Large intestine (tissue), 12 donors: ENCODE results near the gene CEP20. TPM values are rescaled to one million over a fixed set of nuclear protein-coding genes. Genes with fewer than 3 reads are reported as not detected.
A peak's percentile ranks its signal among the peaks of the same experiment; 100 is the strongest.
"Not testable (repeated sequence)": the region's sequence is repeated elsewhere in the genome, so short reads cannot be mapped to it uniquely, and the experiment has no call there.

Experiments
- DNase-seq, 2 donors: peaks; one replicate each; pipeline versions ENCODE4 v3.0.0 to v3.0.0-alpha.2; 2013
- H3K27ac ChIP-seq: one replicate; pipeline ENCODE4 v1.5.1; 2013; ENCODE audit warnings: low read length
- H3K27me3 ChIP-seq: 2 replicates; pipeline ENCODE4 v1.6.1; 2013; ENCODE audit warnings: low read length; ENCODE audit not compliant: control insufficient read depth, insufficient read depth
- H3K36me3 ChIP-seq: 2 replicates; pipeline ENCODE4 v1.6.1; 2013; ENCODE audit warnings: low read length; ENCODE audit not compliant: control insufficient read depth, insufficient read depth
- H3K4me1 ChIP-seq: one replicate; pipeline ENCODE4 v1.6.1; 2013; ENCODE audit warnings: low read length; ENCODE audit not compliant: control insufficient read depth, insufficient read depth
- H3K4me3 ChIP-seq: one replicate; pipeline ENCODE4 v1.5.1; 2013; ENCODE audit warnings: low read length
- H3K9me3 ChIP-seq: one replicate; pipeline ENCODE4 v1.6.1; 2013; ENCODE audit warnings: mild to moderate bottlenecking, low read depth, low read length, moderate library complexity; ENCODE audit not compliant: control insufficient read depth
- WGBS: methylation state at CpG from one replicate; pipeline ENCODE4 v1.1.5; 2013; ENCODE audit warnings: low lambda C conversion rate; ENCODE audit not compliant: insufficient coverage; 5-methylcytosine and 5-hydroxymethylcytosine counted together
- long read RNA-seq, 11 donors: transcript quantifications; one replicate each; lab custom pipeline, GENCODE V29; 2026
- polyA plus RNA-seq: library from polyadenylated mRNA; unstranded; fragments of 120-200 nt; gene quantifications from one replicate; pipeline ENCODE4 v1.2.1, GENCODE V29; 2013

Gene CEP20, protein sequence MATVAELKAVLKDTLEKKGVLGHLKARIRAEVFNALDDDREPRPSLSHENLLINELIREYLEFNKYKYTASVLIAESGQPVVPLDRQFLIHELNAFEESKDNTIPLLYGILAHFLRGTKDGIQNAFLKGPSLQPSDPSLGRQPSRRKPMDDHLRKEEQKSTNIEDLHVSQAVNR
- polyA plus RNA-seq, result 26.7 TPM
- long read RNA-seq, donor 1, partial matches to known transcripts, result 0 of 4 reads
- long read RNA-seq, donor 1, other reads (novel, unspliced or antisense), result 0 of 4 reads
- long read RNA-seq, donor 2, transcript FOPNL-201 (5 exons, 2,275 nt), result major isoform, 12 of 14 reads
- long read RNA-seq, donor 2, partial matches to known transcripts, result 0 of 14 reads
- long read RNA-seq, donor 2, other reads (novel, unspliced or antisense), result 0 of 14 reads
- long read RNA-seq, donor 3, result 0 reads
- long read RNA-seq, donor 4, partial matches to known transcripts, result 0 of 1 reads
- long read RNA-seq, donor 4, other reads (novel, unspliced or antisense), result 0 of 1 reads
- long read RNA-seq, donor 5, transcript FOPNL-201 (5 exons, 2,275 nt), result major isoform, 7 of 8 reads
- long read RNA-seq, donor 5, partial matches to known transcripts, result 0 of 8 reads
- long read RNA-seq, donor 5, other reads (novel, unspliced or antisense), result 0 of 8 reads
- long read RNA-seq, donor 6, transcript FOPNL-201 (5 exons, 2,275 nt), result major isoform, 12 of 28 reads
- long read RNA-seq, donor 6, partial matches to known transcripts, result 15 of 28 reads
- long read RNA-seq, donor 6, other reads (novel, unspliced or antisense), result 0 of 28 reads
- long read RNA-seq, donor 7, transcript FOPNL-201 (5 exons, 2,275 nt), result major isoform, 5 of 5 reads
- long read RNA-seq, donor 7, partial matches to known transcripts, result 0 of 5 reads
- long read RNA-seq, donor 7, other reads (novel, unspliced or antisense), result 0 of 5 reads
- long read RNA-seq, donor 8, transcript FOPNL-201 (5 exons, 2,275 nt), result major isoform, 15 of 19 reads
- long read RNA-seq, donor 8, partial matches to known transcripts, result 0 of 19 reads
- long read RNA-seq, donor 8, other reads (novel, unspliced or antisense), result 0 of 19 reads
- long read RNA-seq, donor 9, transcript FOPNL-201 (5 exons, 2,275 nt), result major isoform, 19 of 23 reads
- long read RNA-seq, donor 9, partial matches to known transcripts, result 0 of 23 reads
- long read RNA-seq, donor 9, other reads (novel, unspliced or antisense), result 0 of 23 reads
- long read RNA-seq, donor 10, transcript FOPNL-201 (5 exons, 2,275 nt), result major isoform, 12 of 14 reads
- long read RNA-seq, donor 10, partial matches to known transcripts, result 0 of 14 reads
- long read RNA-seq, donor 10, other reads (novel, unspliced or antisense), result 0 of 14 reads
- long read RNA-seq, donor 11, transcript FOPNL-201 (5 exons, 2,275 nt), result major isoform, 10 of 13 reads
- long read RNA-seq, donor 11, partial matches to known transcripts, result 0 of 13 reads
- long read RNA-seq, donor 11, other reads (novel, unspliced or antisense), result 0 of 13 reads

DNA sequence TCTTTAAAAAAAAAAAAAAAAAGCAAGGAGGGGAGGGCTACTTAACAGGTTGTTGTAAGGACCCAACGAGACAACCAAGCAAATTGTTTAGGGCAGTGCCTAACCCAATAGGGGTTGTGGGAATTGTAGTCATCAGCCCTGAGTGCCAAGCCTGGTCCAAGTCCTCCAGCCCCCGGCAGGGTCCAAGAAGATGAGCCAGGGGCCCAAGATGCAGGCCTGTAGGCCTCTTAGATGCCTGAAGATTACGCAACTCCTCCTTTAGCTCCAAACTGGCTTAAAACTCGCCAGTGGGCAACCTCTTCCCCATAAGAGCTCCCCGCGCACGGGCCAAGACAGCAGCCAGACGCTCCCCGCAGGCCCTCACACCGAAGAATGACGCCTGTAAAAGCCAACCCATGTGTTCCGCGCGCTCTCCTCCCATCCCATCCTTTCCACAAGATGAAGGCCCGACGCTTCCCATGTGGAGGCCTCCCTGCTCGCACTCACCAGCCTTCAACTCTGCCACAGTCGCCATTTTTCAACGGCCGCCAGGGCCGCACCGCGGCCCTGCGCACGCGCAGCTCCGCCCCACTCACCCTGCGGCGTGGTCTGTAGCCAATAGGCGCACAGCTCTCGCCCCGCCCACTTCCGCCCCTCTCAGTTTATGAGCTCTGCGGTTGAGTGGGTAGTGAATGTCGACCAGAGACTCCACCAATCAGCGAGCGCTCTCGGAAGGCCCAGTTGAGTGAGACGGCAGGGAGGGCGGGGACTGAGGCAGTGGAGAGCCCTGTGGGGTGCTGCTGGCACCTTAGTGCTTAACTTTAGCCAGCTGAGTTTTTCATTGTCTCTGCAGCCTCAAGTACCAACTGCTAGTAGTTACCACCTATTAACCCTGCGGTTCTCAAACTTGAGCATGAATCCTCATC is at the start of gene CEP20:
CEP20 (minus strand) TSS at position 532 of the 905 bp plus-strand sequence; CDS start at position 514, 18 bp downstream.
- WGBS, result no CpG with 5 or more reads among the region's 41 CpGs

GRCh38 chr16:15936809-15937208 is 48.4 kb upstream of the CEP20 start:
- not testable (repeated sequence) for H3K4me1 ChIP-seq, H3K27me3 ChIP-seq, DNase-seq, H3K36me3 ChIP-seq, H3K27ac ChIP-seq, H3K4me3 ChIP-seq, H3K9me3 ChIP-seq
- WGBS, result no CpG with 5 or more reads among the region's 6 CpGs

More for the DNA sequence above, at the start of gene CEP20:
- Histone ChIP-seq H3K9me3 (no peaks in the 10 kb centered on the region), H3K27me3 (no peaks in the 10 kb centered on the region), H3K27ac (peak within 1 kb of the TSS; percentile 68), H3K4me1 (no peaks in the 10 kb centered on the region), H3K4me3 (peak within 1 kb of the TSS; percentile 86), H3K36me3 (peaks cover 3% of the 10 kb centered on the region)
- peak; percentile 99 for DNase-seq

GRCh38 chr16:15934991-15935390 is 46.6 kb upstream of the CEP20 start:
- H3K27ac ChIP-seq, result no peak overlapping the region
- H3K9me3 ChIP-seq, result no peaks in the 10 kb centered on the region
- no peak overlapping the region for H3K4me3 ChIP-seq
- DNase-seq, result no peak
- H3K4me1 ChIP-seq, result no peaks in the 10 kb centered on the region
- no peaks in the 10 kb centered on the region for H3K36me3 ChIP-seq
- H3K27me3 ChIP-seq, result no peaks in the 10 kb centered on the region

DNA sequence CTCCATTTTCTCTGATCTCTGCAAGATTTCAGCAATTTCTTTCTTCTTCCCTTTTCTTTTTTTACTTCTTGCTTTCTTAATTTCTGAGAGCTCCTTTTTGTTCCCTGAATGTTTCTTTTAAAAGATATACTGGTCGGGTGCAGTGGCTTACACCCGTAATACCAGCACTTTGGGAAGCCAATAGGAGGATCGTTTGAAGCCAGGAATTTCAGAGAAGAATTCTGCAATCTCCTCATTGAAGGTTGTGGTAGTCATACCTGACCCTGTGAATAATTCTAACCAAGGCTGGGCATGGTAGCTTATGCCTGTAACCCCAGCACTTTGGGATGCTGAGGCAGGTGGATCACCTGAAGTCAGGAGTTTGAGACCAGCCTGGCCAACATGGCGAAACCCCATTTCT is 45.4 kb upstream of the CEP20 start:
- H3K9me3 ChIP-seq, result no peaks in the 10 kb centered on the region
- H3K27me3 ChIP-seq, result no peaks in the 10 kb centered on the region
- H3K4me3 ChIP-seq, result no peak overlapping the region
- H3K36me3 ChIP-seq, result no peaks in the 10 kb centered on the region
- H3K27ac ChIP-seq, result no peak overlapping the region
- no peaks in the 10 kb centered on the region for H3K4me1 ChIP-seq
- 83% methylated on average over 1 of the region's 4 CpGs for WGBS
- DNase-seq, result no peak

GRCh38 chr16:15932939-15933338 is 44.5 kb upstream of the CEP20 start:
- Histone ChIP-seq H3K36me3 (no peaks in the 10 kb centered on the region), H3K27me3 (no peaks in the 10 kb centered on the region), H3K9me3 (no peaks in the 10 kb centered on the region), H3K4me1 (no peaks in the 10 kb centered on the region), H3K4me3 (no peak overlapping the region), H3K27ac (no peak overlapping the region)
- 80% methylated on average over 1 of the region's 6 CpGs for WGBS
- no peak for DNase-seq

DNA sequence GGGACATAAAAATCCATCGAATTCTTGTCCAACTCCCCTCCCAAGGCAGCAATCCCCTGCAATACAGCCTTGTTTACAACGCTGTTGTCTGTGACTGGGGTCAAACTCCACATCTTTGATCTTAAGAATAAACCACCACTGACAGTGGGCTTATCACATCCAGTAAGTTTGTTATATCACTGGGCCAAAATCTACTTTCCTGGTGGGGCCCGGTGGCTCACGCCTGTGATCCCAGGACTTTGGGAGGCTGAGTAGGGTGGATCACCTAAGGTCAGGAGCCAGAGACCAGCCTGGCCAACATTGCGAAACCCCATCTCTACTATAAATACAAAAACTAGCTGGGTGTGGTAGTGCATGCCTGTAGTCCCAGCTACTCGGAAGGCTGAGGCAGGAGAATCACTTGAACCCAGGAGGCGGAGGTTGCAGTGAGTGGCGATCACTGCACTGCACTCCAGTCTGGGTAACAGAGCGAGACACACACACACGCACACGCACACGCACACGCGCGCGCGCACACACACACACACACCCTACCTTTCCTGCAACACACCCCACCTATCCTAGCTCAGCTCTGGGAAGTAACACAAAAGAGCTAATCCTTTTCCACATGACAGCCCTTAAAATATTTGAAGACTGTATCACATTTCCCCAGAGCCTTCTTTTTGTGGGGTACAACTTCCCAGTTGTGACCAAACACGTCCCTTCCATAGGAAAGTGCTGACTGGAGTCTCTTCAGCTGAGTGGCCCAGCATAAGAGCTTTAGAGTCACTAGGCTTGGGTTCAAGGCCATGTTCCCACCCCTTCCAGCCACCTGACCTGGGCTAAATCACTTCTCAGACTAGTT is 40.1 kb upstream of the CEP20 start:
- no peaks in the 10 kb centered on the region for H3K36me3 ChIP-seq
- no peak overlapping the region for H3K4me3 ChIP-seq
- WGBS, result no CpG with 5 or more reads among the region's 18 CpGs
- H3K27ac ChIP-seq, result no peak overlapping the region
- no peaks in the 10 kb centered on the region for H3K4me1 ChIP-seq
- no peaks in the 10 kb centered on the region for H3K27me3 ChIP-seq
- H3K9me3 ChIP-seq, result no peaks in the 10 kb centered on the region
- DNase-seq, result no peak

DNA sequence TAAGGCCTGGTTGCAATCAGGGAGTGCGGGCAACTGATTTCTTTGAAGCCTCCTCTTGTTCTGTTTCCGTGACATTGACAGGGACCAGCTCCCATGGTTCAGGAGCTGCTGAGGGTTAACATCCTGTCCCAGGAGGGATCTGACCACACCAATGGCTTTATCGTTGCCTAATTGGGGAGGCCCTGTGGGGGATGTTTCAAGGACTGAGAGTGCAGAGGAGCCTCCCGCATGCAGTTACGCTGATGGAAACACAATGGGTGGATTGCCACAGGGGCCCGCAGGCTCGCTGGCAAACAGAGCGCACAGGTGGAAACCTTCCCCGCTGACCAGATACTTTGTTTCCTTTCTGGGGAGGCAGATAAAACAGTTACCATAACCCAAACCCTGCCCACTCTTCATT is 37.2 kb upstream of the CEP20 start:
- Histone ChIP-seq H3K36me3 (no peaks in the 10 kb centered on the region), H3K9me3 (no peaks in the 10 kb centered on the region), H3K27me3 (no peaks in the 10 kb centered on the region), H3K27ac (no peak overlapping the region), H3K4me1 (no peaks in the 10 kb centered on the region), H3K4me3 (no peak overlapping the region)
- no peak for DNase-seq
- WGBS, result no CpG with 5 or more reads among the region's 9 CpGs

DNA sequence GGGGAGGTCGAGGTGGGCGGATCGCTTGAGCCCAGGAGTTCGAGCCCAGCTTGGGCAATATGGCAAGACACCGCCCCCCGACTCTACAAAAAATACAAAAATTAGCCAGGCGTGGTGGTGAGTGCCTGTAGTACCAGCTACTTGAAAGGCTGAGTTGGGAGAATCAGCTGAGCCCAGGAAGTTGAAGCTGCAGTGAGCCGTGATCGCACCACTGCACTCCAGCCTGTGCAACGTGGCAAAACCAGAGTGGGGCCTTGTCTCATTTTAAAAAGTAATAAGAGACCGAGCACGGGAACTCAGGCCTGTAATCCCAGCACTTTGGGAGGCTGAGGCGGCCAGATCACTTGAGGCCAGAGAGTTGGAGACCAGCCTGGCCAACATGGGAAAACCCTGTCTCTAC is 36.6 kb upstream of the CEP20 start:
- no CpG with 5 or more reads among the region's 13 CpGs for WGBS
- H3K27ac ChIP-seq, result no peak overlapping the region
- no peaks in the 10 kb centered on the region for H3K9me3 ChIP-seq
- no peaks in the 10 kb centered on the region for H3K4me1 ChIP-seq
- no peak overlapping the region for H3K4me3 ChIP-seq
- no peak for DNase-seq
- H3K36me3 ChIP-seq, result no peaks in the 10 kb centered on the region
- no peaks in the 10 kb centered on the region for H3K27me3 ChIP-seq

GRCh38 chr16:15919331-15919730 is 30.9 kb upstream of the CEP20 start:
- no peak for DNase-seq
- Histone ChIP-seq H3K4me1 (no peaks in the 10 kb centered on the region), H3K36me3 (no peaks in the 10 kb centered on the region), H3K9me3 (no peaks in the 10 kb centered on the region), H3K27ac (no peak overlapping the region), H3K4me3 (no peak overlapping the region), H3K27me3 (no peaks in the 10 kb centered on the region)
- no CpG with 5 or more reads among the region's 6 CpGs for WGBS
